ENCODE measurements around the gene TMEM263. TPM values are rescaled to one million over a fixed set of nuclear protein-coding genes. Genes with fewer than 3 reads are reported as not detected.

TMEM263 gene
- total and polyA plus RNA-seq, 9 of the 15 experiments (the other 6 are each of a cell fraction or from before 2014, with no cell fraction given): 12.6 to 36.7 (median 24.4) TPM

DNA sequence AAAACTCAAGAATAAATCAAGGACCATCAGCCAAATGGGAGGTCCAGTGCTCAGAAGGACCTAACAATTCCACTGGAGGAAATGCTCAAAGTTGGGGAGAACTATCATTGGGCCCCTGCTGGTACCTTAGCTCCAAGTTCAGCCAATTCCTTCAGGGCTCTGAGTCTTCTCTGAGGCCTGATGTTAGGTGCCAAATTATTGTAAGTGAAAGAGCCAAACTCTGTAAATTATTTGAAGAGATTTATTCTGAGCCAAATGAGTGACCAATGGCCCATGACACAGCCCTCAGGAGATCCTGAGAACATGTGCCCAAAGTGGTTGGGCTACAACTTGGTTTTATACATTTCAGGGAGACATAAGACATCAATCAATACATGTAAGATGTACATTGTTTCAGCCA is 8.2 kb upstream of the TMEM263 start:
- Histone ChIP-seq H3K36me3 (ENCODE audit: control insufficient read depth, insufficient read depth, low read length) (no peaks in the 10 kb centered on the region), H3K4me2 (ENCODE audit: insufficient read depth, low read length) (no peak overlapping the region), H3K9me3 (replicated peaks; ENCODE audit: control insufficient read depth, insufficient read depth, low read depth, low read length) (no peaks in the 10 kb centered on the region; the same call in 1 of the 2 replicates), H3K79me2 (ENCODE audit: control insufficient read depth, insufficient read depth, low read length) (no peaks in the 10 kb centered on the region; the same call in 2 of the 3 replicates), H4K20me1 (replicated peaks; ENCODE audit: control insufficient read depth, insufficient read depth, low read length) (no peaks in the 10 kb centered on the region), H3K9ac (ENCODE audit: insufficient read depth in 1 of 2, low read depth in 2 of 2, low read length in 2 of 2) (no peak overlapping the region), H3K4me3 (no peak overlapping the region), H3K27me3 (ENCODE audit: control insufficient read depth in 2 of 2, insufficient read depth in 2 of 2, low read length in 2 of 2) (no peaks in the 10 kb centered on the region), H3K9me1 (ENCODE audit: control insufficient read depth, insufficient read depth, low read length) (no peaks in the 10 kb centered on the region), H2AFZ (ENCODE audit: low read depth, low read length) (no peak overlapping the region), H3K4me1 (replicated peaks in 1 of 2; ENCODE audit: control insufficient read depth in 2 of 2, insufficient read depth in 2 of 2, low read length in 2 of 2) (peaks cover 10 to 11% of the 10 kb centered on the region in 2 experiments; a peak in 3 of 5 replicates), H3K27ac (ENCODE audit: extremely low read depth, low read depth, low read length) (no peak overlapping the region)
- in situ Hi-C loops (cut with MboI): loop anchor here (25.0 kb wide), 1 partner anchor 665 kb away; no protein-coding TSS in a partner anchor
- intact Hi-C loops (cut with micrococcal nuclease): no loop called here
- FAIRE-seq (no peak), ATAC-seq (no peak), DNase-seq (ENCODE audit: extremely low read depth in 1 of 4, low spot score in 3 of 4) (no peak)
- ChIA-PET CTCF (ENCODE audit: low intra/inter-chr PET ratio) (no interaction called here), POLR2A (interaction anchor here (0.8 to 3.4 kb wide), 2 partner anchors 8 to 28 kb away, joined by 3 to 11 read pairs; partner anchors contain the start of gene TMEM263)
- TF ChIP-seq ELK3 (CRISPR knock-in tag; IDR thresholded peaks at IDR 0.05) (no peak), PRMT5 (CRISPR knock-in tag; IDR thresholded peaks at IDR 0.05) (no peak), GTF2F1 (IDR thresholded peaks at IDR 0.05; ENCODE audit: low read depth, low read length) (no peak), ZNF316 (IDR thresholded peaks at IDR 0.05) (no peak), EGR1 (conservative IDR thresholded peaks at IDR 0.05) (no peak)
- no TSS peak for BruUV-seq (replicated peaks)

DNA sequence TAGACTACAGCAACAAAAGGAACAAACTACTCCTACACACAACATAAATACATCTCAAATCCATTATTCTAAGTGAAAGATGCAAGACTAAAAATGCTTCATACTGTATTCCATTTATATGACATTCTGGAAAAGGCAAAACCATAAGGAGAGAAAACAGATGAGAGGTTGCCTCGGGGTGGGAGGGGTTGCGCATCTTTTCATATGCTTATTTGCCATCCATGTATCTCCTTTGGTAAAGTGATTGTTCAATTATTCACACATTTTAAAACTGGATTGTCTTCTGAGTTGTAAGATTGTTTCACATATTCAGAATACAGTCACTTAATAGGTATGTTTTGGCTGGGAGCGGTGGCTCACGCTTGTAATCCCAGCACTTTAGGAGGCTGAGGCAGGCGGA is 5.1 kb upstream of the TMEM263 start:
- Histone ChIP-seq H3K4me1 (replicated peaks in 1 of 2; ENCODE audit: control insufficient read depth in 2 of 2, insufficient read depth in 2 of 2, low read length in 2 of 2) (peaks cover 2 to 14% of the 10 kb centered on the region in 2 experiments; a peak in 3 of 5 replicates), H3K9me3 (replicated peaks; ENCODE audit: control insufficient read depth, insufficient read depth, low read depth, low read length) (no peaks in the 10 kb centered on the region; the same call in 1 of the 2 replicates), H3K36me3 (ENCODE audit: control insufficient read depth, insufficient read depth, low read length) (no peaks in the 10 kb centered on the region; the same call in 2 of the 3 replicates), H2AFZ (ENCODE audit: low read depth, low read length) (no peak overlapping the region), H3K79me2 (ENCODE audit: control insufficient read depth, insufficient read depth, low read length) (peaks cover 31% of the 10 kb centered on the region), H3K27me3 (ENCODE audit: control insufficient read depth in 2 of 2, insufficient read depth in 2 of 2, low read length in 2 of 2) (no peaks in the 10 kb centered on the region), H3K9ac (ENCODE audit: insufficient read depth in 1 of 2, low read depth in 2 of 2, low read length in 2 of 2) (no peak overlapping the region), H4K20me1 (replicated peaks; ENCODE audit: control insufficient read depth, insufficient read depth, low read length) (no peaks in the 10 kb centered on the region), H3K4me2 (ENCODE audit: insufficient read depth, low read length) (no peak overlapping the region), H3K9me1 (ENCODE audit: control insufficient read depth, insufficient read depth, low read length) (no peaks in the 10 kb centered on the region), H3K4me3 (no peak overlapping the region), H3K27ac (ENCODE audit: extremely low read depth, low read depth, low read length) (no peak overlapping the region)
- BruUV-seq (replicated peaks): no TSS peak
- intact Hi-C loops (cut with micrococcal nuclease) (no loop called here), in situ Hi-C loops (cut with MboI) (no loop called here)
- ATAC-seq: no peak
- no peak for FAIRE-seq
- DNase-seq (ENCODE audit: extremely low read depth in 1 of 4, low spot score in 3 of 4): no peak
- 98% methylated on average over 5 of the region's 5 CpGs for WGBS (ENCODE audit: insufficient coverage, low coverage, missing lambda C conversion rate)
- POLR2A ChIA-PET: no interaction called here
- CTCF ChIA-PET (ENCODE audit: low intra/inter-chr PET ratio): no interaction called here
- no peak for TF ChIP-seq SNIP1 (IDR thresholded peaks at IDR 0.05; ENCODE audit: low read depth)
- TF ChIP-seq KAT8 (IDR thresholded peaks at IDR 0.05; ENCODE audit: low read depth): no peak
- no peak for TF ChIP-seq ZNF212 (CRISPR knock-in tag; IDR thresholded peaks at IDR 0.05)
- TF ChIP-seq ZSCAN32 (CRISPR knock-in tag; IDR thresholded peaks at IDR 0.05): no peak
- TF ChIP-seq FOXO4 (CRISPR knock-in tag; IDR thresholded peaks at IDR 0.05): no peak
- no peak for TF ChIP-seq NR2C1 (IDR thresholded peaks at IDR 0.05)
- no peak for TF ChIP-seq NR2C1 (tag; IDR thresholded peaks at IDR 0.05)
- no peak for TF ChIP-seq TBL1XR1 (IDR thresholded peaks at IDR 0.05; ENCODE audit: low read length in 2 of 2)
- TF ChIP-seq, protein P1, sequence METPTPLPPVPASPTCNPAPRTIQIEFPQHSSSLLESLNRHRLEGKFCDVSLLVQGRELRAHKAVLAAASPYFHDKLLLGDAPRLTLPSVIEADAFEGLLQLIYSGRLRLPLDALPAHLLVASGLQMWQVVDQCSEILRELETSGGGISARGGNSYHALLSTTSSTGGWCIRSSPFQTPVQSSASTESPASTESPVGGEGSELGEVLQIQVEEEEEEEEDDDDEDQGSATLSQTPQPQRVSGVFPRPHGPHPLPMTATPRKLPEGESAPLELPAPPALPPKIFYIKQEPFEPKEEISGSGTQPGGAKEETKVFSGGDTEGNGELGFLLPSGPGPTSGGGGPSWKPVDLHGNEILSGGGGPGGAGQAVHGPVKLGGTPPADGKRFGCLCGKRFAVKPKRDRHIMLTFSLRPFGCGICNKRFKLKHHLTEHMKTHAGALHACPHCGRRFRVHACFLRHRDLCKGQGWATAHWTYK (CRISPR knock-in tag; IDR thresholded peaks at IDR 0.05): no peak
